NCI-H526 treated with DMSO at 0.1 percent for 48 hours (cell line): Measurements from ENCODE around the gene MYCBPAP.
"Not testable (repeated sequence)": the region's sequence is repeated elsewhere in the genome, so short reads cannot be mapped to it uniquely, and the experiment has no call there.

Source experiments
- DNase-seq: peaks from one replicate; lab custom pipeline; 2025; lab: John Stamatoyannopoulos, UW

The MYCBPAP gene

GRCh38 chr17:50472286-50472685 lies 36.0 kb upstream of the MYCBPAP start:
- DNase-seq = no peak

DNA sequence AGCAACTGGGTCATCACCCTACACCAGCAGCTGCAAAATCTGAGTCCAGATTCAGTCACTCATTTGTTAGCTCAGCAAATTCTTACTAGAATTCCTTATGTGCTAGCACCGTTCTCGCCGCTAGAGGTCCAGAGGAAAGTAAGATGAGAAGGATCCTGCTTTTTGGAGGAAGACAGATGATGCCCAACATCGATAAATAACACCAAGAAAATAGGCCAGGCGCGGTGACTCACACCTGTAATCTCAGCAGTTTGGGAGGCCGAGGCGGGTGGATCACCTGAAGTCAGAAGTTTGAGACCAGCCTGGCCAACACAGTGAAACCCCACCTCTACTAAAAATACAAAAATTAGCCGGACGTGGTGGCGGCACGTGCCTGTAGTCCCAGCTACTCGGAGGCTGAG lies 35.5 kb upstream of the MYCBPAP start:
- not testable (repeated sequence) for DNase-seq

GRCh38 chr17:50473901-50474300 lies 34.3 kb upstream of the MYCBPAP start:
- no peak for DNase-seq

DNA sequence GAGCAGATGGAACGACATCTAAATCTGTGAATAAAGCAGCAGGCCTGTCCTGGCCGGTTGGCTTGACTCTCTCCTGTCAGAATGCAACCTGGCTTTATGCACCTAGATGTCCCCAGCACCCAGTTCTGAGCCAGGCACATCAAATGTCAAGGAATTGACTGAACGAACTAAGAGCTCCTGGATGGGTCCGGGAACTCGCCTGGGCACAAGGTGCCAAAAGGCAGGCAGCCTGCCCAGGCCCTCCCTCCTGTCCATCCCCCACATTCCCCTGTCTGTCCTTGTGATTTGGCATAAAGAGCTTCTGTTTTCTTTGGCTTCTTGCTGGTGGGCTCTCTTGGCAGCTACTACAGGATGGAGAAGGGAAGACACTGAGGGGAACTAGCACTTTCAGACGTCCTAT lies 33.7 kb upstream of the MYCBPAP start:
- DNase-seq = no peak

DNA sequence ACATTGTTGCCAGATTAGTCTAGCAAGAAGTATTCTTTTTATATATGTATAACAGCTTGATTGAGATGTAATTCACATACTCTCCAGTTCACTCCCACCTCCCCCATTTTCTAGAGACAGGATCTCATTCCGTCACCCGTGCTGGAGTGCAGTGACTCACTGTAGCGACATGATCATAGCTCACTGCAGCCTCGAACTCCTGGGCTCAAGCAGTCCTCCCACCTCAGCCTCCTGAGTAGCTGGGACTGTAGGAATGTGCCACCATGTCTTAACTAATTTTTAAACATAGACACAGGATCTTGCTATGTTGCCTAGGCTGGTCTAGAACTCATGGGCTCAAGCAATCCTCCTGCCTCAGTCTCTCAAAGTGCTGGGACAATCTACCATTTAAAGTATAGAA lies 32.9 kb upstream of the MYCBPAP start:
- no peak for DNase-seq

- DNase-seq = not testable (repeated sequence)
Measured at GRCh38 chr17:50475775-50476544, 32.3 kb upstream of the MYCBPAP start.

- no peak for DNase-seq
Measured at GRCh38 chr17:50476545-50477315, 31.5 kb upstream of the MYCBPAP start.

- no peak for DNase-seq
Measured at GRCh38 chr17:50477976-50478375, 30.3 kb upstream of the MYCBPAP start.

GRCh38 chr17:50478391-50479381 lies 29.6 kb upstream of the MYCBPAP start, which contains the start of gene RSAD1:
TSS of gene RSAD1 (plus strand) at chr17:50478860. CDS start at chr17:50478885, 25 bp downstream.
- peak; percentile 89 for DNase-seq

DNA sequence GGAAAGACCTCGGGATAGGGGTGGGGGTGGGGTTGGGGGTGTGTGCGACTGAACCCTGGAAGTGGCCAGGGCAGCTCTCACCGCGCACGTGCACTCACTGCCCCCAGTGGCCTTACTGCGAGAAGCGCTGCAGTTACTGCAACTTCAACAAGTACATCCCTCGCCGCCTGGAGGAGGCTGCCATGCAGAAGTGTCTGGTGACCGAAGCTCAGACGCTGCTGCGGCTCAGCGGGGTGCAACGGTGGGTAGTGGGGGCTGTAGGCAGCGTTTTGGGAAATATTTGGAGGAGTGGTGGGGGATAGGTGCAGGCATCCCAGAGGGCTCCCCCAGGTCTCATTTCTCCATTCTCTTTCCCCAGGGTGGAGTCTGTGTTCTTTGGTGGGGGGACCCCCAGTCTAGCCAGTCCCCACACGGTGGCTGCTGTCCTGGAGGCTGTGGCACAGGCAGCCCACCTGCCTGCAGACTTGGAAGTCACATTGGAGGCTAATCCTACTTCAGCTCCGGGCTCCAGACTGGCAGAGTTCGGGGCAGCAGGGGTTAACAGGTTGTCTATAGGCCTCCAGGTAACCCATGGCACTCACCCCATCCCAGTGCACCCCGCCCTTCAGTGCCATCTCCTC lies 28.6 kb upstream of the MYCBPAP start:
- DNase-seq = peak; percentile 70

- DNase-seq = no peak
Measured at GRCh38 chr17:50480142-50480764, 28.0 kb upstream of the MYCBPAP start.

DNA sequence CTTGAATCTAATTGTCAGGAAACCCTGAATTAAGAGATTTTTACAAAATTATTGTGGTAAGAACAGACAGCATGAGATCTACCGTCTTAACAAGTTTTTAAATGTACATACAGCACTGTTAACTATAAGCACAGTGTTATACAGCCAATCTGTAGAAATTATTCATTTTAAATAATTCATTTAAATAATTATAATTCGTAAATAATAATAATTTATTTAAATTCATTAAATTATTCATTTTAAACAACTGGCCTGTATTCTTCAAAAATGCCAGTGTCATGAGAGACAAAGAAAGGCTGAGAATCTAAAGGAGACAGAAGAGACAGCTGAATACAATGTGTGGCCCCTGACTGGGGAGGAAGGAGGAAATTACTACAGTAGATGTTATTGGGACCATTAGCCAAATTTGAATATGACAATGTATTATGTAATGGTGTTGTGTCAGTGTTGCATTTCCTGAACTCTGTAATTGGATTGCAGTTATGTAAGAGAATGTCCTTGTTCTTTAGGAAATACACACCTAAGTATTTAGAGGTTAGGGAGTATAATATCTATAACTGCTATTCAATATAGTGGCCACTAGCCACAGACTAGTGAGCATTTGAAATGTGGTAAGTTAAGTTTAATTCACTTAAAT lies 27.3 kb upstream of the MYCBPAP start:
- DNase-seq = no peak

DNA sequence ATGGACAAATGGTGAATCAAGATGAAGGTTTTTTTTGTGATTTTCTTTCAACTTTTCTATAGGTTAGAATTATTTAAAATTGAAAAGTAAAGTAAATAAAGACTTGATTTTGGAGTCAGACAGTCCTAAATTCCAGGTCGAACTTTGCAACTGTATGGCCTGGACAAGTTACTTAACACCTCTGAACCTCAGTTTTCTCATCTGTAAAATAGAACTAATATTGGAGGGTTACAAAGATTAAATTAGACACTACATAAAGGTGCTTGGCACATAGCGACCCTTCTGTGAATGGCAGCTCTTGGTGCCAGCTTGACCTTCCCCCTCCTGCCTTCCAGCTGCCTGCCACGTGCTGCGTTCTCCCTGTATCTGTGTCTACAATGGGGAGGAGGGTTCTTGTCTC lies 26.6 kb upstream of the MYCBPAP start:
- no peak for DNase-seq

DNA sequence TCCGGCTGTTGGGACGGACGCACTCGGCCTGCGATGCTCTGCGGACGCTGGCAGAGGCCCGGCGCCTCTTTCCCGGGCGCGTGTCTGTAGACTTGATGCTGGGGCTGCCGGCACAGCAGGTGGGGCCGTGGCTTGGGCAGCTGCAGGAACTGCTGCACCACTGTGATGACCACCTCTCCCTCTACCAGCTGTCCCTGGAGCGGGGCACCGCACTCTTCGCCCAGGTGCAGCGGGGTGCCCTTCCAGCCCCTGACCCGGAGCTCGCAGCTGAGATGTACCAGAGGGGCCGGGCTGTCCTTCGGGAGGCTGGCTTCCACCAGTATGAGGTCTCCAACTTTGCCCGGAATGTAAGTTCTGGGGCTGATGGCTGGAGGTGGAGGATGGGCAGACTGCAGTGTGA lies 26.1 kb upstream of the MYCBPAP start:
- DNase-seq = no peak

GRCh38 chr17:50482516-50482915 lies 25.7 kb upstream of the MYCBPAP start:
- peak; percentile 56 for DNase-seq

- no peak for DNase-seq
Measured at GRCh38 chr17:50483266-50483665, 25.0 kb upstream of the MYCBPAP start.

DNA sequence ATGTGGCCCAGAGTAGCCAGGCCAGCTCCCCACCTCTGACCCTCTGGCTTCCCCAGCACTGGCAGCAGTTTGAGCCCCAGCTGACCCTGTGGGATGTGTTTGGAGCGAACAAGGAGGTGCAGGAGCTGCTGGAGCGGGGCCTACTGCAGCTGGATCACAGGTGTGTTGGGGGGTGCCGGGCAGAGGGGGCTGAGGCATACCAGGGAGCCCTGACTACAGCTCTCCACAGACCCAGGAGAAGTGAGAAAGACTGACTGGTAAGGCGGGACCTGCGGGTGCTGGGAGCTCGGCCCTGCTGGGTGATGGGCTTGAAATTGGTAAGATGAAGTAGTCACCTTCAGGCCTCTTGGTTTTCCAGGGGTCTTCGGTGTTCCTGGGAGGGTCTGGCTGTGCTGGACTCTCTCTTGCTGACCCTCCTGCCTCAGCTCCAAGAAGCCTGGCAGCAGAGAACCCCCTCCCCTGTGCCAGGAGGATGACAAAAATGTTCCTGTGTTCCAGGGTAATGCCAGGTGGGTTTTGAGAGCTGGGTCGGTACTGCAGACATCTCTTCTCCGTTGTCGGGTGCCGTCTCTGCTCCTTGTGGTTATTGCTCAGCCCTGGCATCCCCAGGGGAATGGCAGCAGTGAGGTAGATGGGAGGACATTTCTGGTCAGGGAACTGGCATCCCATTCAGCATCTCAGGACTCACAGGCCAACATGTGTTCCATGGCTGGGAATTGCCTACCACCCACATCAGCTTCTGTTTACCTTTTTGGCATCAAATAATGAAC lies 23.7 kb upstream of the MYCBPAP start:
- no peak for DNase-seq

DNA sequence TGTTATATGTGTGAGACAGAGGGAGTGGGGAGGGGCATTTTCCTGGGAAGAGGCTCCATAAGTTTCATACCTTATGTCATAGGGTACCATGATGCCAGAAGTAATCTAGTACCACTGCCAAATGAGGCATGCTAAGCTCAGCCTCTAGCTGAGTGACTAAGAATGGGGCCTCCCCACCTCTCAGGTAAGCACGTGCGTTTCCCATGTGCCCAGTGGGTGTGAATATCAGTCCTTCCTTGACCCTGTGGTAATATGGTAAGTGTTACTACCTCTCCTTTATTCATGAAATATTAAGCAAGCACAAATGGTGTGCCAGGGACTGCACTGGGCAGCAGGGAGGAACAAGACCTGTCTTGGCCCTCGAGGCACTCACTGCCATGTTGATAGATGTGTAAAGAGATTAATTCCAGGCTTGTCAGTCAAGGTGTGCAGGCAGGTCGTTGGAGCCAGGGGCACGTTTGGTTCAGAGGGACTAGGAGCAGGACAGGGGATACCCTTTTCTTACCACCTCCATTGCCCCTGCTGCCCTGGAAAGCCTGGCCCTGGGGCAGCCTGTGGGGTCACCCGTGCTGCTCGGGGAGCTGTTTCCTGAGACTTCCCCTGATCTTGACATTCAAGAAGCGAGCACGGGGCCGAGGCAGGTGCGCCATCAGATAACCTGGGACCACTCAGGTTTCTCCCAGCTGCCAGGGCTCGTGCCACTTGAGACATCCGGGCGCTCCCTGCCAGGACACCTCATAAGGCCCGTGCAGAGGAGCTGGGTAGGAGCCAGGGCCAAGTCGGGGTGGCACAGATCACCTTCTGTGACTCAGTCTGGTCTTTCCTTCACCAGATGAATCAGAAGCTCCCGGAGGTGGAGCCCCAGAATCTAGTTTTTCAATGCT lies 20.8 kb upstream of the MYCBPAP start:
- DNase-seq = no peak

DNA sequence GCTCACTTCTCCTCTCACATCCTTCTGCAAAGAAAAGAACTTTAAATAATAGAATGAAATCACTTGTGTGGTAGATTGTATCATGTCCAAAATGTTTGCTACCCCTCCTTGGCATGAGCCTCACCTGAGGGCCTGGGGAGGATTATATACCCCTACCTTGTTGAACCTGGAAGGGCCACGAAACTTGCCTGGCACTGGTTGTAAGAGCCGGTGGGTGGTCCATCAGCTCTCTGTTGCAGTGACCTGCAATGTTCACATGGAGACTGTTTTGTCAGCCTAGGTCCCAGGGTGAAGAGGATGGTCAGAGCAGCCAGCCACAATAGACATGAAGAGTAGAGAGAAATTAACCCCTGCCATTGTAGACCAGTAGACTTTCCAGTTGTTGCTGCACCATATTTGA lies 19.4 kb upstream of the MYCBPAP start:
- DNase-seq = no peak
